Sciatic nerve (tissue), 2 donors: Measurements from ENCODE around the gene GNG11. TPM values are rescaled to one million over a fixed set of nuclear protein-coding genes. Genes with fewer than 3 reads are reported as not detected.
A peak's percentile ranks its signal among the peaks of the same experiment; 100 is the strongest.

Source experiments
- ATAC-seq: fragments of 200-7000 bp; cut with Tn5 transposase; one replicate; pipeline ENCODE4 v1.9.1; 2020; ENCODE audit warnings: mild to moderate bottlenecking, moderate library complexity
- DNase-seq: peaks from one replicate; pipeline ENCODE4 v3.0.0-alpha.2; 2020; ENCODE audit warnings: low spot score
- intact Hi-C: fragments of 100-400 bp; cut with DNase I; formaldehyde crosslinking; loops from one replicate; pipeline ENCODE4 v1.14.2; 2022
- total RNA-seq: library from RNA; stranded (reverse); fragmentation: NEBNext Ultra II Directional; extraction: Animal tissue kit (Norgen Biotek cat#: 25700); gene quantifications from one replicate; pipeline ENCODE4 v1.2.1, GENCODE V29; 2021
- donor health status: DM: no; HTN: no; CAD: no.
- donor health status: DM: no; HTN: no; CAD: no.

GNG11 gene
- total RNA-seq: 26.3 TPM

- ATAC-seq: peak; percentile 92
These were observed at the start of gene GNG11 for GRCh38 chr7:93921607-93922566. GNG11 (plus strand) TSS chr7:93921735; CDS start chr7:93922138, 403 bp downstream.

DNA sequence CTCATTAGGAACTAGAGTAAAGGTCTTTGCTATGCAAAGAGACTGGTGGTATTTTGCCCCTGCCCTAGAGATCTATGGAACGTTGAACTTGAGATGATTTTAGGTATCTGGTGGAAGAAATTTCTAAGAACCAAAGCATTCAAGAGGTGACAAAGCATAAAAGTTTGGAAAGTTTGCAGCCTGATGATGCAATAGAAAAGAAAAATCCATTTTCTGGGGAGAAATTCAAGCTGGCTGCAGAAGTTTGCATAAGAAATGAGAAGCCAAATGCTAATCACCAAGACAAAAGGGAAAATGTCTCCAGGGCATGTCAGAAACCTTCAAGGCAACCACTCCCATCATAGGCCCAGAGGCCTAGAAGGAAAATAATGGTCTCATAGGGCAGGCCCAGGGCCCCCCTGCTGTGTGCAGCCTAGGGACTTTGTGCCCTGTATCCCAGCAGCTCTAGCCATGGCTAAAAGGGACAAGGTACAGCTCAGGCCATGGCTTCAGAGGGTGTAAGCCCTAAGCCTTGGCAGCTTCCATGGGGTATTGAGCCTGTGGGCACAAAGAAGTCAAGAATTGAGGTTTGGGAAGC lies 47.4 kb upstream of the GNG11 start:
- ATAC-seq (no peak), DNase-seq (no peak)
- intact Hi-C loops: no loop called here

More at GRCh38 chr7:93921607-93922566, at the start of gene GNG11:
- intact Hi-C loops: no loop called here
- peak; percentile 88 for DNase-seq

- intact Hi-C loops: no loop called here
- DNase-seq (no peak), ATAC-seq (no peak)
These were observed 43.8 kb upstream of the GNG11 start for GRCh38 chr7:93877742-93878141.

GRCh38 chr7:93879356-93879755 lies 42.2 kb upstream of the GNG11 start:
- DNase-seq: no peak
- ATAC-seq: no peak

GRCh38 chr7:93882468-93882867 lies 39.1 kb upstream of the GNG11 start:
- DNase-seq (no peak), ATAC-seq (no peak)
- intact Hi-C loops: no loop called here

More at GRCh38 chr7:93879356-93879755, 42.2 kb upstream of the GNG11 start:
- intact Hi-C loops: no loop called here

- ATAC-seq (no peak), DNase-seq (no peak)
- intact Hi-C loops: no loop called here
These were observed 38.2 kb upstream of the GNG11 start for GRCh38 chr7:93883078-93883916.

DNA sequence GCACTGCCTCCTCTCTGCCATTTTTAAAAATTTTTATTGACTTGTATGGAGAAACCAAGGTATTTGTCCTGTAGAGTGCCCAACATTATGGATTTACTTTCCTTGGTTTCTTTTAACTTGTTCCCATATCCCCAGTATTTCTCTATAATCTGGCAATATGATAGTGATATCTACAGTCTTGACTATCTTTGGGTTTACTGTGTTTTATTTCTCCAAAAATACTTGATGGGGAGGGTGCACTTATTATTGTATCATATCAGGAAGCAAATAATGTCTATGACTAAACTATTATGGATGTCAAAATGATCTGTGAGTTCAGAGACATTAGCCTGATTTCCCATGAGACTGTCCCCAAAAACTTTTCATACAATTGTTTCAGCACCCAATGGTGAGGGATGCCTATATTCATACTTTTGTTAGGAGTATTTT lies 37.6 kb upstream of the GNG11 start:
- intact Hi-C loops: no loop called here
- ATAC-seq (no peak), DNase-seq (no peak)

DNA sequence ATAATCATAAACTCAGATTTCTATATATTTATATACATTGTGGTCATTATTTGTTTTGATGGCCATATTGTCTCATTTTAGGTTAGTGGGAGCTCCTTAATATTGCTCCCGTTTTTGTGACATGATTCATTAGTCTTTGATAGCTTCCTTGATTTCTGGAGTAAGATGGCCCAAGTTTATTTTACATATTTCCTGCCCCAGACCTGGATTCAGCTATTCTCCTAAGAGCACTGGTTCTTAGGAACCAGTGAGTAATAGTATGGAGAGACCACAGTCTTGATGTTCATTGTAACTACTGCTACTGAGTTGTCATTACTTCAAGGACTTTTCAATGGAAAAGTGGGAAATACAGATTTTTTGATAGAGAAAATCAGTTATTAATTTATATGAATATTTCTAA lies 37.0 kb upstream of the GNG11 start:
- ATAC-seq (no peak), DNase-seq (no peak)
- intact Hi-C loops: no loop called here

- DNase-seq (no peak), ATAC-seq (no peak)
- intact Hi-C loops: no loop called here
These were observed 32.3 kb upstream of the GNG11 start for GRCh38 chr7:93889261-93889660.

- DNase-seq (peak; percentile 60), ATAC-seq (peak; percentile 39)
- intact Hi-C loops: no loop called here
These were observed 31.5 kb upstream of the GNG11 start for GRCh38 chr7:93890041-93890463.

DNA sequence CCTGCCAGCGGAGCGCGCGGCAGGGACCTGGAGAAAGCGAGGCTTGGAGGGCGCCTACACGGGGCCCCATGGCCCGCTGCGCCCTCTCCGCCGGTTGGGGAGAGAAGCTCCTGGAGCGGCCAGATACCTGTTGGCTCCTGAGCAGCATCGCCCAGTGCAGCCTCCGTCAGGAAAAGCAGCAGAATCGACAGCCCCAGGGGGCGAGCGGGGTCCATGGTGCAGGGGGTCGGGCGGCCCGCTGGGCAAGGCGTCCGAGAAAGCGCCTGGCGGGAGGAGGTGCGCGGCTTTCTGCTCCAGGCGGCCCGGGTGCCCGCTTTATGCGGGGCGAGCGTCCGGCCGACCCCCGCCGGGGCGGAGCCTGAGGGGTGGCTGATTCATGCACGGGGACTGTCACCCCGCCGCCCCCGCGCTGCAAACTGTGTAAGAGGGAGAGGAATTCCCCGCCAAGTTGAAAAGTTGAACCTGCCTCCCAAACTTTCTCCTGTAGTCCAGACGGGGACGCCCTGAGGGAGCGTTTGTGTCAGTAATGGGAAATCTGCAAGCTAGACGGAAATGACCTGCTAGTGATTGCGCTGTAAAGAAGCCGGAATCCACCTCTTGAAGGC lies 31.0 kb upstream of the GNG11 start, which contains the start of gene TFPI2:
Gene TFPI2 (minus strand): TSS at position 290 of the 605 bp plus-strand sequence. CDS start 75 bp downstream, at position 215.
- peak; percentile 62 for ATAC-seq
- intact Hi-C loops: no loop called here
- DNase-seq: no peak

GRCh38 chr7:93894426-93894825 lies 27.1 kb upstream of the GNG11 start:
- no peak for ATAC-seq
- no peak for DNase-seq
- intact Hi-C loops: no loop called here

DNA sequence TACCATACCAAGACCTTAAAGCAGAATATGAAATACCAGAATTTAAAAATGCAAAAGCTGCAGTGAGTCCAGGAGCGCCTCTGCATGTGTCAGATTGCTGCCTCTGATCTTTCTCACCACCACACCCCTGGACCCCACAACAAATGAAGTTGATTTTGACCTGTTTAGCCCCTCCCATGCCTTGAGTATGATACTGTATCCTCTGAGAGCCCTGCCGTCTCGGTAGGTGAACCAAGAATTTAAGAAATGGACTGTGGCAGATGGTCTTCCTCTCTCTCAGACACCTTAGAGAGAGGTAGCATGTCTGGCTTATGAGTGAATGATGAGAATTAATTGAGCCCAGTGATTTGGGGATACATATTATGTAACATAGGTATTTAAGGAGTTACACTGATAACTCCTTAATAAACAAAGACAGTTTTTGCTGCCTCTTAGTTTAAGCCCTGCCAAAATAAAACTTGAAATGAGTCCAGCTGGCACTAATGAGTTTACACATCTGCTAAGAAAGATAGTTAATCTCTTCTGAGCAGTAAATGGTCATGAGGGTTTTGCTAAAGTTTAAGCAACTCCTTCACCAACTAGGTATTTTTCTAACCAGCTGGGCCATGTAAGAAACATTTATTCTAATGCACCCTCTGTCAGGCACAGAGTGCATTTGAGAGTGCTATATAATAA lies 26.4 kb upstream of the GNG11 start:
- intact Hi-C loops: no loop called here

GRCh38 chr7:93895859-93896600 lies 25.5 kb upstream of the GNG11 start:
- intact Hi-C loops: no loop called here
- no peak for ATAC-seq
- DNase-seq: no peak

More for the DNA sequence above, 26.4 kb upstream of the GNG11 start:
- DNase-seq (no peak), ATAC-seq (peak; percentile 58)

DNA sequence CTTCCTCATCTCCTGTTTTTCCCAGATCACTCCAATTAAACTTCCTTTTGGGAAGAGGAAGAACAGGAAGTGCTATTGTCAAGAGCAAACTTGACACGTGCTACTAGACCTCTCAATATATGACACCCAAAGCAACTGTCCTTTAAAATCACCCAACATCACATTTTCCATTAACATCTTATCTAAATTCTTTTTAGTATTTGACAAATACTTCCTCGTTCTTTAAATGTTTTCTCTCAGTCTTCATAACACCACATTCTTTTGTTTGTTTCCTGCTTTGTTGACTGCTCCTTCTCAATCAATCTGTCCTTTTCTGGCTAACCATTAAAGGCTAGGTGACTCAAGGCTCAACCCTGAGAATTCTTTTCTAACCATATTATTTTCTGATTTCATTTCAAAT lies 23.9 kb upstream of the GNG11 start:
- no peak for DNase-seq
- ATAC-seq: no peak
- intact Hi-C loops: no loop called here

- no peak for DNase-seq
- intact Hi-C loops: no loop called here
- ATAC-seq: peak; percentile 56
These were observed 18.6 kb upstream of the GNG11 start for GRCh38 chr7:93902777-93903423.

- intact Hi-C loops: no loop called here
These were observed 15.3 kb upstream of the GNG11 start, which contains the start of gene GNGT1 for GRCh38 chr7:93906267-93906666. GNGT1 (plus strand) TSS chr7:93906567; CDS start chr7:93906747, 180 bp downstream.

More at GRCh38 chr7:93906267-93906666, 15.3 kb upstream of the GNG11 start, which contains the start of gene GNGT1:
- ATAC-seq: no peak
- no peak for DNase-seq
